Astrocyte (in vitro differentiated cells and primary cell): Measurements from ENCODE around the gene PPM1M.

Experiments used
- CTCF ChIP-seq: IDR thresholded peaks from 2 replicates; pipeline ENCODE4 v1.5.1; 2011; ENCODE audit warnings: low read depth, mild to moderate bottlenecking, inconsistent platforms, low read length, moderate library complexity; ENCODE audit not compliant: insufficient read depth
- EZH2 ChIP-seq: IDR thresholded peaks from 2 replicates; pipeline ENCODE4 v1.6.1; 2012; ENCODE audit warnings: mild to moderate bottlenecking, low read length, inconsistent platforms; ENCODE audit not compliant: insufficient read depth

GRCh38 chr3:52246728-52247408 is 1.3 kb downstream of the PPM1M start:
- no peak for TF ChIP-seq CTCF
- no peak for TF ChIP-seq EZH2
